Raji (cell line): ENCODE measurements around the gene CIROP.
A peak's percentile ranks its signal among the peaks of the same experiment; 100 is the strongest.

Source experiments
- POLR2A ChIP-seq: IDR thresholded peaks from 2 replicates; pipeline ENCODE4 v1.6.1; 2011; ENCODE audit warnings: low read depth, low read length, control low read depth; ENCODE audit not compliant: insufficient read depth

The CIROP gene

DNA sequence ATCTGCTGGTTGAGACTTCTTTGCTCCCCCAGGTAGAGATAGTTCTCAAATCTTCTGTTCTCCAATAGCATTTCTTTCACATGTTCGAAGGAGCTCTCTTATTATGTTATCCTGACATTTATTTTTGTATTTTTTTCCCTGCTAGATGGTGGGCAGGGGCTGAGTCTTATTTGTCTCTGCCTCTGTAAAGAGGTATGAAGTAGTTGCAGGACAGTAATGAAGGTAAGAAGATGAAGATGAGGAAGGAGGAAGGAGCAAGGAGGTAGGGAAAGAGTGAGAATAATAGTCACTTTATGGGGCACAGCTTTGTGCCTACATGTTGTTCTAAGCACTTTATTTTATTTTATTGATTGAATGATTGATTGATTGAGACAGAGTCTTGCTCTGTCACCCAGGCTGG lies 5.0 kb upstream of the CIROP start:
- TF ChIP-seq POLR2A = no peak

DNA sequence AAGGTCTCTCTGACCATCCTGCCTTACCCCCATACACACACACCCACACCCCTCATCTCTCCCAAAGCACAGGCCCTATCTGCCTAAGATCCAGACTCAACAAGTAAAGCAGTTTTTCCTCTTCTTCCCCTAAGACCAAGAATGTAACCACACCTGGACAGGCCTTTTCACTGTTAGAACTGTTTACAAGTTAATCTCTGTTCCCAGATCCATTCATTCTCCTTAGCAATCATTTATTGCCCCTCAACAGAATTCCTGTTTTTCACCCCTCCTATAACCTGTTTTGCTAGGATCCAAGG lies 1.9 kb upstream of the CIROP start:
- no peak for TF ChIP-seq POLR2A

DNA sequence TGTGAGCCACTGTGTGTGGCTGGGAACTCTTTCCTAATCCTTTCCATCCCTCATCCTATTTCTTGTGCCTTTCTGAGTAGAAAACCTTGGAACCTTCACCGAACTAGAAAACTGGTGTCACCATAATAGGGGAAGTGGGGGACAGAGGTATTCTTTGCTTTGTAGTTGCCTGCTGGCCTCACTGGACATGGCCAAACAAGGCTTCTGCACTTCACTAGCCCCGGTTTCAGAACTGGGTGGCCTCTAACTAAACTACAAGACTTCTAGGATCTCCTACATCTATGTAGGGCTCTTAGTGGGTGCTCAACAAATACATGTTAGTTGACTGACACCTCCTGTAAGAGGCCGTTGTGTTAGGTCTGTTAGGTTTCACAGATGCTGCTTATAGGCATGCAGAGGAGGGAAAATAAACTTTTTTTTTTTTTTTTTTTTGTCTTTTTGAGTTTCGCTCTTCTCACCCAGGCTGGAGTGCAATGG lies 597 bp upstream of the CIROP start:
- TF ChIP-seq POLR2A = no peak

DNA sequence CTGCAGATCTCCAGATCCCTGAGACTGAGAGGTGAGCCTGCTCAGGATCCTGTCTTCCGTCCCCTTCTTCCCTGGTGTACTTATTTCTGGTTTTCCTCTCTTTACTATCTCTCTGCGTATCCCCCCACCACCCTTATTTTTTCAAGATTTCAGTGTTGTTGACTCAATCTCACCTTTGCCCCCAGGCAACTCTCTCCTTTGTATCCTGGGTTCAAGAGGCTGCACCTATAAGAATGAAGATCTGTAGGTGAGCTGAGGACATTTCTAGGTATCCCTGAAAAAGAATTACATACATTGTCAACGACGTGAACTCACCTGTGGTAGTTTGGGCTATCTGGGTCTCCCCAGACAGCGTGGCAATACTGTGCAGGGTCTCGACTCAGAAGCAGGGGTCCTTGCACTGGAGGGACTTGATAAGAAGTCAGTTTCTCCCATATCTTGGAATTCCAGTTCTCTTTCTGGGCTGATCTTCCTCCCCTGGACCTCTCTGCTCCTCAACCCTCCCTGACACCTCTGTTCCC lies 659 bp downstream of the CIROP start:
- TF ChIP-seq POLR2A = no peak

DNA sequence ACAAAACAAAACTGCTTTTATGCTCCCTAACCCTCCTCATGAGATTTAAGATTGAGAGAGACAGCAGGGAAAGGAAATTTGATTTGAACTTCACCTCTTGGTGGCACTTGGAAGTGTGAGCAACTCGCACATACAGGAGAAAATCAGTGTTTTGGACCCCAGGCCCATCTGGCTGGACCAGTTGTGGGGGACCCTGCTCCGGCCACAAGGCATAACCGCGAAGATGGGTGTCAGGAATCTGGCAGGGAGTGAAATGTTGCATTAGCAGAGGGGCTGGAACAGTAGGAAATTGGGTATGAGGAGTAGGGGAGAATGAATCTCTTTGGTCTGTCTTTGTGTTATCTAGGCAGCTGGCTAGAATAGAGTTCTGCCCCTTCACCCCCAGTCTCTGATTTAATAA lies 1.2 kb downstream of the CIROP start:
- no peak for TF ChIP-seq POLR2A

DNA sequence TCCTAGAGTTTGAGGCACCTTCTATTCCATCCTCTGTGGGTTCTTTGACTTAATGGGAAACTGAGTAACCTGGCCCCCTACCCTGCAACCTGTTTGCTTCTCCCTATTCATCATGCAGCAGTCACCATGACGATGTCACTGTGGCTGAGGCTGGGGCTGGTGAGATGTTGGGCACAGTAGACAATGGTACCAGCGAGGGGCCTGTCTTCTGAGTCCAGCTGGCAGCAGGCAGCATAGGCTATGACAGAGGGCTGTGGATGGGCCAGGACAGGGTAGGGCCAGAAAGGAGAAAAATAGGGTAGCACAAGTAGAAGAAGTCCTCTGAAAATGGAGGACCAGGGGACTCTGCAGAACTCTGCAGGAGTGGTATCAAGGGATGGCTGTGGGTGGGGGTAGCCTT lies 2.0 kb downstream of the CIROP start:
- no peak for TF ChIP-seq POLR2A

DNA sequence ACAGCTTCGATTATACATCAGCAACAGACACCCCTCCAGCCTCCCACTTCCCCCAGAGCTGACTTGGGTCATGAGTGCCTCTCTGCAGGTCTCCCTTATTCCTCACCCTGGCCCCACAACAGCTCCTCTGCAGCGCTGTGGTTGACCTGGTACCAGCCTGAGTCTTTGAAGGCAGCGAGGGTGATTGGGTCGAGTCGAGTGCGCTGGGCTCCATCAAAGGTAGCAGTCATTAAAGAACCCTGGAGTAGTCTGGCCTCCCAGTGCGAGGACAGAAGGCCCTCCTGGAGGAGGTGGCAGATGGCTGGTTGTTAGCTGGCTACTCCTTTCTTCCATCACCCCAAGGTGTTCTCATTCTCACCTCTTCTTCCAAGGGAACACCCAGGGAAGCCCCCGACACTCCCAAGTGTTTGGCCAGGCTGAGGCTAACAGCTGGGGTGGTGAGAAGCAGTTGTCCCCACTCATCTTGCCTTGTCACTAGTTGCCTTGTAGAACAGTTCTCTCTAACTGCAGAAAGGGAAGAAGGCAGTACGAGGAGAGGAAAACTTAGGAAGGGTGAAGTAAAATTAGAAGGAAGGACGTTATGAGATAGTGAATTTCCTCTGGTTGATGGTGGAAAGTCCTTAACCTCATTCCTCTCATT lies 2.7 kb downstream of the CIROP start:
- TF ChIP-seq POLR2A = no peak

DNA sequence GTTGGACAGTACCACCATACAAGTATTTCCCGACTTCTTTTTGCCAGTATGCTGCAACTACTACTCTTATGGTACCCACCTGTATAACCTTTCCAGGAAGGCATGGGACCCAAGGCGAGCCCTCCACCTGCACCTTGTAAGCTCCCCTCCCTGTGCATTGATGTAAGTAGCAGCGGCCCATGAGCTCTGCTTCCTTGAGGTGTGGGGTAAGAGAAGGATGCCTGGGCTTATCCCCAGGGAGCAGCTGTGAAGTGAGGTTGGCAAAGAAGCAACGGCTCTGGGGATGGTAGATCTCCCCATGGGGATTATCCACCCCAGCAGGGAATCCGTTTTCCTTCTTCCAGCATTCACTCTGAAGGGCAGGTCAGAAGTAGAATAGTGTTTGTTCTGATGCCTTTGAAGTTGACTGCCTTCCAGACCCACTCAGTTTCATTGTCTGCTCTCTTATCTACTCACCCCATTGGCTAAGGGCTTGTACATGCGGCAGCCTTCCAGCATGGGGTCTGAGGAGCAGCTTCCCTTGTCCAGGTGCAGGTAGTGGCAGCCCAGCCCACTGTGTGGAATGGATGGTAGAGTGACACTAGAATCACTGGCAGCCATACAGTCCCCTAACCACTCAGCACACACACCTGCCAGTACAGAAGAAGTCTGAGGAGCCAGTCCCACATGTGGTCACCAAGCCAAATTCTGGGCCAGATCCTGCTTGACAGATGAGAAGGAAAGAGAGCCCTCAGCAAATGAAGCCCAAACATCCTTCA lies 3.4 kb downstream of the CIROP start:
- TF ChIP-seq POLR2A = no peak

DNA sequence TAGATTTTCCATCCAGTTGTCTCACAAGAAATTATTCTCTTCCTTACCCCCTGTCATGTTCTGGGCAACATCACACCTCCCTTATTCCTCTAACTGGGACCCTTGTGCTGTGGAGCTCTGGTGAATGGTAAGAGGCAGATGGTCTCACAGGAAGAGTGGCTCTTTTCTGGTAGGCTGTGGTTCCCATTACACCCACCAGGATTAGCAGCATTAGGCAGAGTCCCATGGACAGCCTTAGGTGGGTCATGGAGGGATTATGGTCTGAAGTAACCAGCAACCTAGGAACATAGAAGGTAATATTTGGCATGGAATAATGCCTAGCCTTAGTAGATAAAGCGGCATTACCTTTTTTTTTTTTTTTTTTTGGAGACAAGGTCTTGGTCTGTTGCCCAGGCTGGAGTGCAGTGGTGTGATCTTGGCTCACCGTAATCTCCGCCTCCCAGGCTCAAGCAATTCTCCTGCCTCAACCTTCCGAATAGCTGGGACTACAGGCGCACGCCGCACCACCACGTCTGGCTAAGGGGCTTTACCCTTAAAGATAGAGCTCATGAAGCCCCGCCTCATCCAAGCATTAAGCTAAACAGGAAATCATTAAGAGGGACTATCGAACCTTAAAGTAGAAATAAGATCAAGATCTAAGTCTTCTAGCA lies 5.5 kb downstream of the CIROP start:
- TF ChIP-seq POLR2A = no peak

DNA sequence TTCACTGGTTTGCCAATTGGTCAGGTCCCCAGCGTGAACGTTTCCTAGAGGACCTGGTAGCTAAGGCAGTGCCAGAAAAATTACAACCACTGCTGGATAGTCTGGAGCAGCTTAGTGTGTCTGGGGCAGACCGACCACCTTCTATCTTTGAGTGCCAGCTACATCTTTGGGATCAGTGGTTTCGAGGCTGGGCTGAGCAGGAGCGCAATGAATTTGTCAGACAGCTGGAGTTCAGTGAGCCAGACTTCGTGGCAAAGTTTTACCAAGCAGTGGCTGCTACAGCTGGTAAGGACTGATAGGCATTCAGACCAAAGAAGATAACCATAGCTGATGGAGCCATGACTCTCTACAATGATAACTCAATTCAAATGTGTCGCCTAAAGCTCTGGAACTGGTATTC lies 7.0 kb downstream of the CIROP start:
- TF ChIP-seq POLR2A = no peak

DNA sequence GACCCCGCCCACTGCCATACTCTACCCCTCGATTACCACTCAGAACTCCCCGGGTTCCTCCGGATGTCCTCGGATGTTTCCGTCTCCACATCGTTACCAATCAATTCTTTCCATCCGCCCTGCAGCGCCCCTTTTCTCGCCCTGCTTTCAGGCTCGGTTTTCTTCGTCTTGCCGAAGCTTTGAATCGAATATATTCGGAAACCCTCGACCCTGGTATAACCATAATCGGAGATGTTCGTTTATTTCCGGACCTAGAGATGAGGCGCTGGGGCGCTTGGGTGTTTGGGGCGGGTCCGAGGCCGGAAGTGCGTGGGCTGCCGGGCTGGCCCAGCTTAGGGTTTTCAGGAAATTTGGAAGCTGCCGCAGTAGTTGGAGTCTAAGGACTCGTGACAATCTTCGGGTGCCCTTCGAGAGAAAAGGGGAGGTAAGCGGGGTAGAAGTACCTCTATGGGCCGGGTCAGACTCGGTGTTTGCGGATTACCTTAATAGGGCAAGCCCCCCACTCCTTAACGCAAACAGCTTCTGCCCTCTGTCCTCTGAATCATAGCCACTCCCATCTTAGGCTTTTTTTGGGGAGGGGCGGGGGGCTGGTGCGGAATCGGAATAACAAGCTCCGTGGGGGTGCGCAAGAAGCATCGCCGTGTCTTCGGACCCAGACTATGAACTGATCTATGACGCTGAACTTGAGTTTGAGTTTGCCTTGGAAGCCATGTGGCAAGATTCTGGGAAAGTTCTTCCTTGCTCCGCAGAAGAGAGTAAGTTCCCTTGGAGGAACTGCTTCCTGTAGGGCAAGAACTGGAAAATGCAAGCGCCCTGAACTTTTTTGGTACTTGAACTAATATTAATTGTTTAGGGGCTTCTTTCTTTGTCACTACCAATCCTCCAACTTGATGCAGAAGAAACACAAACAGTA lies 9.3 kb downstream of the CIROP start, which contains the start of gene C14orf119:
Gene C14orf119, plus strand, starts transcription at position 310 of the 913 bp plus-strand sequence. CDS start 2,154 bp downstream, outside the sequence.
- no peak for TF ChIP-seq POLR2A

DNA sequence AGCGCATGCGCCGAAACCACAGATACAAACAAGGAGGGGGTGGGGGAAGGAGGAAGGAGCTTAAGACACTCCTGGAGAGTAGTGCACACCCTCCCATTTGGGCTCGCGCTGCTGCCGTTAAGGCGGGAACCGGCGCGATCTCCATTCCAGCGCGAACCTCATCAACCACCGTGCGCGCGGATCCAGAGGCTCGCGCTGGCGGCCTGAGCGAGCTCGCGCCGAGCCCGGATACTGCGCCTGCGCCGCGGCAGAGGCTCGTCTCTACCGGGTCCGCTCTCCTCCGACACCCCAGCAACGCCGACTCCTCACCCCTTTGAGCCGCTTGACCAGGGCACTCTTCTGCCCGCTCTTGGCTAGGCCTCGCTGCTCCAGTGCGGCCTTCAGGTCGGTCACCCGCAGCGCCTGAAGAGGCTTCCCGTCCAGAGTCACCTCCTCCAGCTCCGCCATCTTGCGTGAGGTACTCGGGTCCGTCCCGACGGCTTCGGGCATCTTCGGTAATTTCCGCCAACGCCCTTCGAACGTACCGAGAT lies 10.1 kb downstream of the CIROP start, which contains the start of gene ACIN1:
Gene ACIN1, minus strand, starts transcription at position 471 of the 530 bp plus-strand sequence. Its CDS starts 24 bp downstream, at position 447.
- peak; percentile 81 for TF ChIP-seq POLR2A

DNA sequence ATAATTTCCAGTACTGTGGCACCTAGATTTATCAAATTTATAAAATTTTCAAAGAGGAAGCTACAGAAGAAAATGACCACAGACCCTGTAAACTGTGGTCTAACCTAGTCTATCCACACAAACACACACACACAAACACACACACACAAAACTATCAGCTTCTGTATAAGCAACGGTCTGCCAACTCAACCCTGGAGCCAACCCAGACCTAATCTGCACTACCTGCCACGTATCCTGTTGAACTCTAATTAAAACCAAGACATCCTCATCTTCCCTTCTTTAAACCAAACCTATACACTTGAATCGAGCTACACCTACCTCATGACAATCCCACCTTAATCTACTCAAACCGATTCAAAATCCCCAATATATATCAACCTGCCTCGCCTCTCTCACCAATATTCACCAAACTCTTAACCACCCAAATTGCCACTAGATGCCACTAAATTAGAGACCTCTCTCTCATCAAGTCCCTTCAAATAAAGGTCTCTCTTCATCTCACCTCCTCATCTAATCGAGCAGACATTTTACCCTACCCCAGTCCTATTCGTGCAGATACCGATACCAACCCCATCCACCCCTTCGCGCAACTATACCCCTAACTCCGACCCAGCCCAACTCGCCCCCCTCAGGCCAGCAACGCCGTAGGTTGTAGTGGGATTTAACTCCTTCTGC lies 10.7 kb downstream of the CIROP start:
- TF ChIP-seq POLR2A = no peak

DNA sequence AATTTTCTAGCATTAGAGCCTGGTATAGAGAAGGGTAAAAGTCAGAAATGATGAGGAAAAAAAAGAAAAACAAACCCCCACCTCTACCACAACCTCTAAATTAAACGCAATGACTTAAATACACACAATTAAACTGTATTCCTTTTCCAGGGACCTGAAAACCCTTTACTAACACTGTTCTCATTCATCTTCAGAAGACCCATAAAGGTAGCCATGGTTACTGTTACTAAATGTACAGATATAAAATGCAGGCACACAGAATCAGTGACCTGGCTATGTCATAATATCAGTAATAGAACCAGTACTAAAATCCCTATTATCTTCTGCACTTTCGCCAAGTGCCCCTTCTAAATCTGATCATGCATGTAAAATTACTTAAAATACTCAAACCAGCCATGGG lies 11.3 kb downstream of the CIROP start:
- no peak for TF ChIP-seq POLR2A
